Bone marrow (tissue), 2 donors: ENCODE data around the gene MRPL2.
"Not testable (repeated sequence)": the region's sequence is repeated elsewhere in the genome, so short reads cannot be mapped to it uniquely, and the experiment has no call there.

ENCODE experiments used
- DNase-seq, 2 donors: peaks; one replicate each; lab custom pipeline; 2025; lab: John Stamatoyannopoulos, UW

MRPL2 gene

DNA sequence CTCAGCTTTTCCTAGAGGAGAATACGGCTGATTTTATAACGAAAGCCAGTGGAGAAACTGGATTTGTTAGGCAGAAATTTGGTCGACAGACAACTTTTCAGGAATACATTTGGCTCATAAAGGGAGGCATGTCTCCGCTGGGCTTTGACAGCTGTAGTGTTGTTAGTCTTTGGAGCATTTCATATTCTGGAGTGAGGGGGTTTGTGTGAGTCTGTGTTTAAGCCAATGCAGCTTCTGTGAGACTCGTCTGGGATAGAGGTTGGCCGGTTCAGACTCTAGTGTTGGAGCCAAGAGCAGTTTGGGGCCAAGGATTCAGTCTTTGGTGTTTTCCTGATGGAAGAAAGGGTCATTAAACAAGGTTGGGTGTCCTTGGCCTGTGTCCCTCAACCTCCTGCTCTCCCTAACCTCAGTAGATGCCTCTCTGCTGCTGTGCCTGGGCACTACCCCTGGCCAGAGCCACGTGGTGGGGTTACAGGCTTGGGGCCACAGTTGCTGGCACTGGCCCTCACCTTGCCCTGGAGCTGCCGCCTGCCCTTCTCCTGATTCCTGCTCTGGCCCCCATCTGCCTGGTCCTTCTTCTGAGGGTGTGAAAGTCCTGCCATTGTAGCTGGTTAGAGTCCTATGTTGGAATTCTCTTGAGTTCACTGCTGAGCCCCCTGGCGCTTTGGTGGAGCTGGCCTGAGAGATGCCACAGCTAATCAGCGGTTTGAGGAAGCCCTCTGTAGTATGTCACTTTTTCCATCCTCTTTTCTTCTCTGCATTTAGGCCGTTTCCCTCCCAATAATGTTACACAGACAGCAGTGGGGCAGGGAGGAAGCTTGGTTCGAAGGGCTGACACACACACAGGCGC is 23.8 kb upstream of the MRPL2 start:
- DNase-seq, result no peak

DNA sequence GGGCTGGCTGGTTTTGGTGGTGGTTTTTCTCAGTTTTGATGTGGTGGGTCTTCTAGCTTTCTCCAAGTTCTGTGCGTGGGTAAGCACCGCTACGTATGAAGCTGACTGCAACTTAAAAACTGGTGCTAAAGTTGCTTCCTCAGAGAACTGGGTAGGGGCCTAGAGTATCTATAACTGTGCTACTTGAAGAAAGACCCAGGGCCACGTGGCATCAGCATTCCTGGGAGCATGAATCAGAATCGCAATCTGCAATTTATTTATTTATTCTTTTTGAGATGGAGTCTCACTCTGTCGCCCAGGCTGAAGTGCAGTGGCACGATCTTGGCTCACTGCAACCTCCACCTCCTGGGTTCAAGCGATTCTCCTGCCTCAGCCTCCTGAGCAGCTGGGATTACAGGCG is 22.7 kb upstream of the MRPL2 start:
- DNase-seq, result not testable (repeated sequence)

DNA sequence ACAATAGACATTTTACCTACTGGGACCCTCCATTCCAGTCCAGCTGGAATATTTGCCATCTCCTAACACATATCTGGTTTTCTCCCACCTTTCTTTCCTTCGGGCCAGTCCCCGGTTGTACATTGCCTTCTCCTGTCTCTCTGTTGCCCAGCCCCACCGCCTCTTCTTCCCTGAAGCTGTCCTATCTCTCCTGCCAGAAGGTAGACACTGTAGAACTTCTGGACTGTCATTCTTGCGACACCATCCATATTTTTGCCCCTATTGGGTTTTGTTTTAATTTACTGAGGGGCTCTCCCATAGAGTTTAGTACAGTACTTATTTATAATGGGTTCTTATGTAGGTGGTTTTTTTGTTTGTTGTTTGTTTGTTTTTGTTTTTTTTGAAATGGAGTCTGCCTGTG is 21.8 kb upstream of the MRPL2 start:
- no peak for DNase-seq

DNA sequence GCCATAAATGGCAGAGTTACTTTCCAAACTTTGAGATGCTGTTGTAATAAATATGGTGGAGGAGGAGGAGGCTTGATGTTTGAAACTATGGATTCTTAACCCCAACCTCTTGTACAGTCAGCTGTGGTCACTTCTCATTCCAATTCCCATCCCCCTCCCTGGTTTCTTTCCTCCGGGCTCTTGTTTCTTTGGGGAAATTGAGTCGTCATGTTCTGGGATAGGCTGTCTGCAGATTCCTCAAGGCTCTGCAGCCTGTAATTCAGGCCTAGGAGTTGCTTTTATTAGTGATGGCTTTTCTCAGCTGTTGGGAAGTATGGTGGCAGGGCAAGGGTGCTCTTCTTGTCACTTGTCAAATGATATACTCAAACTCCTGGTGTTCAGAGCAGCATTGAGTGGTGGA is 19.5 kb upstream of the MRPL2 start:
- DNase-seq, result no peak

- DNase-seq, result no peak
Observed at GRCh38 chr6:43077981-43078511, 18.8 kb upstream of the MRPL2 start.

GRCh38 chr6:43077333-43077809 is 18.1 kb upstream of the MRPL2 start:
- no peak for DNase-seq

- no peak for DNase-seq
Observed at GRCh38 chr6:43076464-43077332, 17.5 kb upstream of the MRPL2 start.

- DNase-seq, result peak in 1 of 2 donors; percentile 16
Observed at GRCh38 chr6:43075670-43076463, 16.6 kb upstream of the MRPL2 start, which contains the start of gene PTK7. TSS of gene PTK7 (plus strand) at chr6:43076314. CDS start at chr6:43076489, 175 bp downstream.

DNA sequence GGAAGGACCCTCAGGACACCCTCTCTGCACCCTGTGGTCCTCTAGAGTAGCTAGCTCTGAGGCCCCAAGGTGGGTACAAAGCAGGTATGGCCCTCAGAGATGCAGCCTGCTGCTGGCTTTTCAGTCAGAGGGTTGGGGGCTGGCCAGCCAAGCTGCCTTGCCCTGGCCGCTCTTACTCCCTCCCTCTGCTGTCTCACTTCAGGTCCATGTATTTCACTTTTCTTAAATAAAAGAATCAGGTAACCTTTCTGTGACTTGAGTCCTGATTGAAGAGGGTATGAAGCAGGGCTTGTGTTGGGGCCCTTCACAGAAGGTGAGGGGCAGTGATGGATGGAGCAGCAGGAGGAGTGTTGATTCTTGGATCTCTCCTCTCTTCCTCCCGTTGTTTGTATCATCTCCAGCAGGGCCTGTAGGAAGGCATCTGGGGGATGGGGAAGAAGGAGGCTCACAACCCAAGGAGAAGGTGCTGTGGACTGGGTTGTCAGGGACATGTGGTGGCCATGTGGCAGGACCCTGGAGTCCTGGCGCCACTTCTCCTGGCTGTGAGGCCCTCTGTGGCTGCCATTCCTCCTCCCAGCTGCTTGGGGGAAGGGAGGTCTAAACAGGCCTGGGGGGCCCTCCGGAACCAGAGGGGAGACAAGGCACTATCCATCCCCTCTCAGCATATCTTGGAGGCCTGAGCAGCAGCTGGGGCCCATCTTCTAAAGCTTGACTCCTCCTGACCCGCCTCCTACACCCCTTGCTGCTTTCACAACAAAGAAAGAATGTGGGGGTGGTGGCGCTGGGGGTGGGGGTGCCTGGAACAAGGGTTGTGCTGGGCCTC is 15.8 kb upstream of the MRPL2 start:
- no peak for DNase-seq

DNA sequence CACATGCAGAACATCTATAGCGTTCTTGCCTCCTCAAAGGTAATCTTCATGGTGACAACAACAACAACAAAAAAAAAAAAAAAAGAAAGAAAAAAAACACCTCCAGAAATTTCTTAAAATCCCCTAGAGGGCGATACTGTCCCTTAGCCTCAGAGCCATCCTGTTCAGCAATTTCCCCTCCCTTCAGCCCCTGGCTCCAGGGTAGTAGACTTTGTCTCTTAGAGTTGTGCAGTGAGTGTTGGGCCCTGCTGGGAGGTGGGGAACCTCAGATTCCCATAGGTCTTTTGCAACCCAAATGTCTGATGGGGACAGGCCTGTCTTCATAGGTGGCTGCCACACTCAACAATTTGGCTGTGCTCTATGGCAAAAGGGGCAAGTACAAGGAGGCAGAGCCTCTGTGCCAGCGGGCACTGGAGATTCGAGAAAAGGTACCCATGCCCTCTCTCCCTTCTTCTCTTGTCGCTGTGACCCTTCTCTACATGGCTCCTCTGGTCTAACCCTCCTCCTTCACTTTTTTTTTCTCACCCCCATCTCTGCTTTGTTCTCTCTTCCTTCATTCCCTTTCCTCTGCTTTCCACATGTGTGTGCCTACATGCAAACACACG is 10.9 kb upstream of the MRPL2 start:
- peak in 1 of 2 donors; percentile 27 for DNase-seq

DNA sequence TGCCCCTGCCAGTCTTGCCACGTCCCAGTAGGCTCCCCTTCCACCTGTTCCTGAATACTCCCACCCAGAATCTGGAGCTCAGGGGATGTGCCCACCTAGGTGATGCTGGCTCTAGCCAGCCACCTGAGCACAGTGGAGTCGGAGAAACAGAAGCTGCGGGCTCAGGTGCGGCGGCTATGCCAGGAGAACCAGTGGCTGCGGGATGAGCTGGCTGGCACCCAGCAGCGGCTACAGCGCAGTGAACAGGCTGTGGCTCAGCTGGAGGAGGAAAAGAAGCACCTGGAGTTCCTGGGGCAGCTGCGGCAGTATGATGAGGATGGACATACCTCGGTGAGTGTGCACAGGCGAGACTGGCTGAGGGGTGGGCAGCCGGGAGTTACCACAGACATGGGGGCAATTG is 3.6 kb upstream of the MRPL2 start:
- DNase-seq, result no peak

DNA sequence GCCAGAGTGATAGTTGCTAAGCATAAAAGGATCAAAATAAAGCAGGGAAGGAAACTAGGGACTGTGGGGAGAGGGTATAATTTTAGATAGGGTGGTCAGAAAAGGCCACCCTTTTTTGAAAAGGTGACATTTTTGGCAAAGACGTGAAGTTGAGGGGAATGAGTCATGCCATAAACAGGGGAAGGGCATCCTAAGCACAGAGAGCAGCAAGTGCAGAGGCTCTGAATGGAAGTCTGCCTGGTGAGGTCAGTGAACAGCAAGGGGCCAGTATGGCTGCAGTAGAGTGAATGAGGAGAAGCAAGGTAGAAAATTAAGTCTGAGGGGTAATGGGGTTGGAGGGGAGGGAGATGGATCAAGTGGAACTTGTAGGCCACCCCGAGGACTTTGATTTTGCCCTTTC is 2.6 kb upstream of the MRPL2 start:
- no peak for DNase-seq

- no peak for DNase-seq
Observed at GRCh38 chr6:43060755-43061633, 1.8 kb upstream of the MRPL2 start.

DNA sequence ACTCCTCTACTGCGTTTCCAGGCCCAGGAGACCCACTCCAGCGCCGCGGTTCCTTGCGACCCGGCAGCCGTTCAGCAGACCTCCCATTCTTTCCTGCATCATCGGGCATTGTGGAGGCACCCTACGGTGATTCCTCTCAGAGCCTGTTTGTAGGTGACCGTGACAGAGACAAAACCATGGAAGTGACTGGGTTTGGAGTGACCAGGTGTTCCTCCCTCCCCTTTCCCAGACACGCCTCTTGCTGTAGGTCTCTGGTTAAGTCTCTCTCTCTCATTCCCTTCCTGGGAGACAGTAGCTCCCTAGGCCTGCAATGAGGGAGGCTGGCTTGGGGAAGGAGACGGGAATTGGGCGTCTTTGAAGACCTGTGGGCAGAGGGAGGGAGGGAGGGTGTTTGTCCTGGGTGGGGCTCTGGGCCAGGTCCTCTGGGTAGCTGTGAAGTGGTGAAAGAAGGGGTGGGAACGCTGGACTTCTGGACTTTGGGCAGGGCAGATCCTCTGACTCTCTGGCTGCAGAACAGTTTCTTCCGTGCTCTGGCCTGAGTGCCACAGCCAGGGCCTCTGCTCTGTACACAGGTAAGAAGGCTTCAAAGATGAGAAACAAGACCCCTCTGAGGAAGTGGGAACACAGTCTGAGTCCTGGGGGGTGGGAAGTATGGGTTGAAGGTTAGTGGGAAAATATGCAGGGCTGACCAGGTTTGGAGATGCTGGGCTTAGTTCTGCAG is 960 bp upstream of the MRPL2 start:
- DNase-seq, result no peak

GRCh38 chr6:43058531-43058930 is 703 bp downstream of the MRPL2 start:
- no peak for DNase-seq

DNA sequence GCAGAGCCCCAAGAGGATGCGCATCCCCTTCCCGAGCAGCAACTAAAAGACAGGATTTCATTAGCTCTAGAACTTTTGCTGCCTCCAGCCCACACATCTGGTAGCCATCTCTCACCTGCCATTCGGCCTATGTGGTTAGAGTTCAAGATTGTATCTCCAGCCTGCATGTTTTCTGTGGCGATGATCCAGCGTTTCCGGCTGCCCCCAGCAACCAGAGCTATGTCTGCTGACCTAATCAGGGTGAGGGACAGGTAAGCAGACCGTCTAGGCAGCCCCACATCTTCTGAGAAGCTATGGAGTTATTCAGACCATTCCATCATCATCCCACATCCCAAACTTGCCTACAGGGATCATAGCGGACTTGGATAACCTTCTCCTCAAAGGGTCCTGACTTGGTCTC is 3.3 kb downstream of the MRPL2 start:
- no peak for DNase-seq

GRCh38 chr6:43054206-43054943 is 4.9 kb downstream of the MRPL2 start:
- DNase-seq, result no peak
